LNCaP clone FGC (cell line): ENCODE data around the gene PC.
A peak's percentile ranks its signal among the peaks of the same experiment; 100 is the strongest.

Experiments used
- DNase-seq: peaks from one replicate; pipeline ENCODE4 v3.0.0-alpha.2; 2011; ENCODE audit warnings: low read depth
- H3K4me3 ChIP-seq: 2 replicates; pipeline ENCODE4 v1.5.1; 2011; ENCODE audit warnings: mild to moderate bottlenecking, low read depth, low read length, control low read depth
- CTCF ChIP-seq: IDR thresholded peaks from 2 replicates; pipeline ENCODE4 v1.5.1; 2012; ENCODE audit warnings: mild to moderate bottlenecking; ENCODE audit not compliant: control insufficient read depth, insufficient read depth; ENCODE audit errors: extremely low read depth

The PC gene

DNA sequence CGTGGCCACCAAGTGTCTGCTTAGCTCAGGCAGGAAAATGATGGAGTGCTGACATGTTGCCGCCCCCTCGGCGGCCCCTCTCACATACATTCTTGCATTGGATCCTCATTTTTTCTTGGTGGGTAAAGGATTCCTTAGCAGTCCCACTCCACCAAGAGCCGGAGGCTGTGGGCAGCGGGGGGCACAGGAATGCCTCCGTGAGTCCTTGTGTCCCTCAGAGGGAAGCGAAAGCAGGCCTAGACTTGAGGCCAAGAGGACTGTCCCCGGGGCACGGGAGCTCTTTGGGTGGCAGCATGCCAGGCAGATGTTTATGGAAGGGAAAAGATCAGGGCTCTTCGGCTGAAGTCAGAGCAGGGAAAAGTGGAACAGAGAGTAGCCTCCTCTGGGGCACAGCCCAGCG, 79.7 kb downstream of the PC start:
- no peak for TF ChIP-seq CTCF
- no peak for DNase-seq
- no peak overlapping the region for H3K4me3 ChIP-seq

GRCh38 chr11:66877588-66878385, 80.4 kb downstream of the PC start:
- DNase-seq, result peak; percentile 85
- no peak overlapping the region for H3K4me3 ChIP-seq
- no peak for TF ChIP-seq CTCF

- no peak overlapping the region for H3K4me3 ChIP-seq
- no peak for DNase-seq
- TF ChIP-seq CTCF, result no peak
Observed at GRCh38 chr11:66875378-66875777, 82.8 kb downstream of the PC start.

GRCh38 chr11:66874232-66874631, 84.0 kb downstream of the PC start:
- TF ChIP-seq CTCF, result no peak
- DNase-seq, result no peak

GRCh38 chr11:66871521-66871901, 86.7 kb downstream of the PC start:
- H3K4me3 ChIP-seq, result no peak overlapping the region
- no peak for DNase-seq
- TF ChIP-seq CTCF, result no peak

More at GRCh38 chr11:66874232-66874631, 84.0 kb downstream of the PC start:
- no peak overlapping the region for H3K4me3 ChIP-seq

DNA sequence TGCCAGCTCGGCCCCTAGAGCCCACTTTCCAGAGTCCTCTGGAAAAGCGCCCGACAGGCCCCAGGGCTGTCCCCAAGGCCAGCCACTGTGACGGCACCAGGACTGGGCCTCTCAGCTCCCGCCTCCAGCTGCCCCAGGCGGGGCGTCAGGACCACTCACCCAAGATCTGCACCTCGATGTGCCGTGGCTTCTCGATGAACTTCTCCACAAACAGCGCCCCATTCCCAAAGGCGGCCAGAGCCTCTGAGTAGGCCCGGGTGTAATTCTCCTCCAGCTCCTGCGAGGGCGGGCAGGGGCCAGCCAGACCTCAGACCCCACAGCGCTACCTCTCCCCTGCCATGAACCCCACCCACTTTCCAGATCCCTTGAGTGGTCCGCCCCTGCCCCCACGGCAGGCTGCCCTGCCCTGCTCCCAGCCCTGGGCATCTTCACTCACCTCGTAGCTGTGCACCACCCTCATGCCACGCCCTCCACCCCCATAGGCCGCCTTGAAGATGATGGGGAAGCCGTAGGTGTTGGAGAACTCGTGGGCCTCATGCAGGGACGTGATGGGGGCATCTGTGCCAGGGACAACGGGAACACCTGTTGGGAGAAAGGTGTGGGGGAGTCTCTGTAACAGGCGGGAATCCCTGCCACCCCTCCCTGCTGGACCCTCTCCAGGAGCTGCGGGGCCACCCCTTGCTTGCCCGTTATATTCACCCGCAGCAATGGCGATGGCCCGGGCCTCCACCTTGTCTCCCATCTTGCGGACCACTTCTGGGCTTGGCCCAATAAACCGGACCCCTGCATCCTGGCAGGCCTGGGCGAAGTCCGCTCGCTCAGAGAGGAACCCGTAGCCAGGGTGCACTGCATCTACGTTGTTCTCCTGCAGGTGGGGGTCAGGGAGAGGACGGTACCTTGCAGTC, 87.3 kb downstream of the PC start:
- no peak overlapping the region for H3K4me3 ChIP-seq
- no peak for DNase-seq
- TF ChIP-seq CTCF, result no peak
